Transverse colon (tissue), 4 donors: ENCODE data around the gene MAP2K5.

ENCODE experiments used
- EP300 ChIP-seq: sonication (generic); formaldehyde crosslinking; IDR thresholded peaks from one replicate; pipeline ENCODE4 v1.6.1; 2017; ENCODE audit warnings: antibody characterized with exemption, low read depth
- POLR2A ChIP-seq: fragments of 450-650 bp; IDR thresholded peaks from one replicate; pipeline ENCODE4 v1.6.1; 2016; ENCODE audit warnings: antibody characterized with exemption, mild to moderate bottlenecking, moderate library complexity
- POLR2AphosphoS5 ChIP-seq, 3 donors: sonication (generic); formaldehyde crosslinking; IDR thresholded peaks; one replicate each; pipeline ENCODE4 v1.6.1; 2016; ENCODE audit warnings: antibody characterized with exemption in 3 of 3
- TF ChIP-seq, protein P1 (sequence below), 5 experiments: fragments of 200-600 bp in 3 of 5; fragments of 450-650 bp in 2 of 5; sonication (generic) in 3 of 5; IDR thresholded peaks; 1 replicate in 2 of 5; 2 replicates in 3 of 5; pipeline ENCODE4 v1.5.1; 2016 to 2017; ENCODE audit warnings: antibody characterized with exemption in 5 of 5, inconsistent platforms in 3 of 5, mild to moderate bottlenecking in 2 of 5, moderate library complexity in 1 of 5

GRCh38 chr15:67845974-67846373 lies 303.5 kb downstream of the MAP2K5 start:
- TF ChIP-seq, protein P1, sequence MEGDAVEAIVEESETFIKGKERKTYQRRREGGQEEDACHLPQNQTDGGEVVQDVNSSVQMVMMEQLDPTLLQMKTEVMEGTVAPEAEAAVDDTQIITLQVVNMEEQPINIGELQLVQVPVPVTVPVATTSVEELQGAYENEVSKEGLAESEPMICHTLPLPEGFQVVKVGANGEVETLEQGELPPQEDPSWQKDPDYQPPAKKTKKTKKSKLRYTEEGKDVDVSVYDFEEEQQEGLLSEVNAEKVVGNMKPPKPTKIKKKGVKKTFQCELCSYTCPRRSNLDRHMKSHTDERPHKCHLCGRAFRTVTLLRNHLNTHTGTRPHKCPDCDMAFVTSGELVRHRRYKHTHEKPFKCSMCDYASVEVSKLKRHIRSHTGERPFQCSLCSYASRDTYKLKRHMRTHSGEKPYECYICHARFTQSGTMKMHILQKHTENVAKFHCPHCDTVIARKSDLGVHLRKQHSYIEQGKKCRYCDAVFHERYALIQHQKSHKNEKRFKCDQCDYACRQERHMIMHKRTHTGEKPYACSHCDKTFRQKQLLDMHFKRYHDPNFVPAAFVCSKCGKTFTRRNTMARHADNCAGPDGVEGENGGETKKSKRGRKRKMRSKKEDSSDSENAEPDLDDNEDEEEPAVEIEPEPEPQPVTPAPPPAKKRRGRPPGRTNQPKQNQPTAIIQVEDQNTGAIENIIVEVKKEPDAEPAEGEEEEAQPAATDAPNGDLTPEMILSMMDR (IDR thresholded peaks at IDR 0.05): no peak
- TF ChIP-seq POLR2A (no peak), POLR2AphosphoS5 (IDR thresholded peaks at IDR 0.05) (no peak), EP300 (no peak)
